CD4-positive, alpha-beta T cell treated with Interleukin-12 subunit alpha and Interleukin-12 subunit beta, for 1 hour (primary cell): Measurements from ENCODE around the gene ITGB6.

ENCODE experiments used
- DNase-seq: peaks from one replicate; pipeline ENCODE4 v3.0.0-alpha.2; 2020

The ITGB6 gene

DNA sequence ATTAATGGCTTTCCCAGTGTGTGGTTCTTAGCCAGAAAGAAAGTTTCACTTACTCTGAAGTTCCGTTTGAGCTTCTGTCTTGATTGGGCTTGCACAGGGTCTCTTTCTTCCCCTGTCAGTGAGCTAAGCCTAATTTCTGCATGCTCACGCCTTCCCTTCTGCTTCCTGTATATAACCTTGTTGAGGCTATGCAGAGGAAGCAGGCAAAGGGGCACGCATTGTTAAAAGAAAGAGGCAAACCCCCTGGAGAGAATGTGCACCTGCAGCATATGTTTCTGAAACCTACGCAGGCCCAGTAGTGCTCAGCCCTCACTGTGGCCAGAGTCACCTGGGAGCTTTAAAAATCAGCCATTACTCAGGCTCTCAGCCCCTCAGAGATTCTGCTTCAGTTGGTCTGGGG is 123.2 kb downstream of the ITGB6 start:
- no peak for DNase-seq

- DNase-seq: no peak
Observed at GRCh38 chr2:160076241-160076640, 123.8 kb downstream of the ITGB6 start.

GRCh38 chr2:160075171-160075570 is 124.9 kb downstream of the ITGB6 start:
- DNase-seq: no peak

DNA sequence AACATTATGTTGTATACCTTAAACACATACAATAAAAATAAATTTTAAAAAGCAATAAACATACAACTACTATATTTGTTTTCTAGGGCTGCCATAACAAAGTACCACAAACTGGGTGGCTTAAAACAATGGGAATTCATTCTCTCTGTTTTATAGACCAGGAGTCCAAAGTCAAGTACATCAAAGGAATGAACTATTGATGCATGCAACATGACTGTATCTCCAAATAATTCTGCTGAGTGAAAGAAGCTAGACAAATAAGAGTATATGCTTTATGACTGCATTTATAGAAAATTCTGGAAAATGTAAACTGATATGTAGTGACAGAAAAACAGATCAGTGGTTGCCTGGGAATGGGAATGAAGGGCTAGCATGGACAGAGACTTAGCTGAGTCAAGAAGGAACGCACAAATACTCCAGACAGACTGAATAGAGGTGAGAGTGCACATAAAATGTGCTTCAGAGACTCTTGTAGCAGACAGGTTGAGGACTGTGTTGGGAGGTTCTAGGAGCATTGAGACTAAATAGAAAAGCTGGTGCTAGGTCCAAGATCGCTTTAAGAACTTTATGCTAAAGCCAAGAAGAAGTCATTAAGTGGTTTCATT is 126.7 kb downstream of the ITGB6 start:
- no peak for DNase-seq

DNA sequence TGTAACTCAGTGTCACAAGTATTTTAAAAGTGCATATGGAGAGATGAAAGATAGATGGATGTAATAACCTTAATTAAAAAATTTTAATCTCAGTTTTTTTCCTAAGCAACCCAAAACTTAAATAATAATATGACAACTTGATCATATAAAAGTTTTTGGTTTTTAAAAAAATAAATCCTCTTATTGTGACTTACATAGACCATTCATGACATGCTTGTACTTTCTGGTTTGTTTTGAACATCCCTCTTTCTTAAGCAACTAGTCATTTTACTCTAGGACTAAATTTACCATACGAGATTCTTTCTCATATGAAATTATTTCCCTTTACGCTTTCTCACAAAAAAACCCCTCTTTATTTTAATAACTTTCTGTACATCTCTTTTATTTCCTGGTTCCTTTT is 131.2 kb downstream of the ITGB6 start:
- DNase-seq: no peak

DNA sequence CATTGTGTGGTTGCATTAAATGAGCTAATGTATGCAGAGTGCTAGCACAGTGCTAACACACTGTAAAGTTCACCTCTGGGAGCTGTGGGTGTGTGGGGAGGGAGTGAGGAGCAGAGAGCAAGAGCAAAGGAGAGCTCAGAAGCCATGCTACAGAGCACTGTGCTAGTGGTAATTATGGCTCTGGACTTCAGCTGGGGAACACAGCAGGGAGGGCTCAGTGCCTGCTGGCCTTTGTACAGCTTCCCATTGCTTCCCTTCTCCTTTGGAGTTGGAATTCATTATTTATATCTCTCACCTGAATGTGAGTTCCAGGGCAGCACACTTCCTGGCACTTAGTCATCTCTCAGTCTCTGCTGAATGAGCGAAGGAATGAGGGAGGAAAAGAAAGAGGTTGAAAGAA is 135.2 kb downstream of the ITGB6 start:
- DNase-seq: no peak

GRCh38 chr2:160063879-160064612 is 136.0 kb downstream of the ITGB6 start:
- DNase-seq: no peak

DNA sequence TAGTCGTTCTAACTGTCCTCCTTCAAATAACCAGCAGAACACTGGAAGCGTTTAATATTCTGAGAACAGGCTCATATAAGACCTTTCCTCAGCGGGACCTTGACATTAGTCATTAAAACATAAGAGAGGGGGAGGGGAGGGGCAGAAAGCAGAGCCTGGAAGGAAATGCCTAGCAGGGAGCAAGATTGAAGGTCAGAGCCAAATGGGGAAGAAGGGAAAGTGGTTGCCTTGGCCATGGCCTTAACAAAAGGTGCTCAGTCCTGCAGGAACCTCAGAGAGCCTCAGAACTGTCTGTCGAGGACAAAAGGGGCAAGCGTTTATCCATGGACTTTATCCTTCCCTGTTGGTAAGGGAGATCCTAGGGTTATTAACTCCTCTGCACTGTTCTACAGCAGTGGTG is 136.8 kb downstream of the ITGB6 start:
- no peak for DNase-seq

GRCh38 chr2:160062292-160063005 is 137.6 kb downstream of the ITGB6 start, which contains the start of gene PLA2R1:
Gene PLA2R1, minus strand, starts transcription at chr2:160062615. Its CDS starts 212 bp downstream, at chr2:160062403.
- DNase-seq: no peak

GRCh38 chr2:160061944-160062291 is 138.2 kb downstream of the ITGB6 start:
- DNase-seq: no peak

DNA sequence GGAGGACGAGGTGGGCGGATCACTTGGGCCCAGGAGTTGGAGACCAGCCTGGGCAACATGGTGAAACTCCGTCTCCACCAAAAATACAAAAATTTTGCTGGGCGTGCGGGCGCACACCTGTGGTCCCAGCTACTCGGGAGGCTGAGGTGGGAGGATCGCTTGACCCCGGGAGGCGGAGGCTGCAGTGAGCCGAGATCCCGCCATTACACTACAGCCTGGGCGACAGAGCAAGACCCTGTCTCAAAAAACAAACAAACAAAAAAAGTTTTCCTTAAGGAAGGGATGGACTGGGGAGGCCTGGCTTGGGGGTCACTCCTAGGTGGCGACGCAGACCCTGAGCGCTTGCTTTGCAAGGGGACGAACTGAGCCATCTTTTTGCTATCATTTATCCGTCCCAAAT is 138.5 kb downstream of the ITGB6 start:
- no peak for DNase-seq

GRCh38 chr2:160060297-160060696 is 139.8 kb downstream of the ITGB6 start:
- DNase-seq: no peak

- DNase-seq: no peak
Observed at GRCh38 chr2:160057356-160057755, 142.7 kb downstream of the ITGB6 start.

DNA sequence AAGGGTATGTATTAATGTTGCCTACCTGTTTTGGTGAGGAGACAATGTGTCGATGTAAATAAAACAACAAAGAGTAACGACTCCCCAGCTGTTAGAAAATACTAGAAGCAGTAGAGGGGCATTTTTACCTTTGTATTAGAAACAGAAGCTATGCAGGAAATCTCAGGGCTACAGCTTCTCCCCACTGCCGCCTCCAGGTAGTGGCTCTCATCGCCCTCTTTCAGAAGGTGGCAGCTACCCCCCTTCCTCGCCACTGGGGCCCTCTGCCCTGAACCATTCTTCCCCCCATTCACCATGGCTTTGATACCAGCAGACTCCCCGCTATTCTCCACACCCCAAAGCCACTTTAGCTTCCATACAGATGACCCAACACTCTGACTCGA is 144.4 kb downstream of the ITGB6 start:
- no peak for DNase-seq

DNA sequence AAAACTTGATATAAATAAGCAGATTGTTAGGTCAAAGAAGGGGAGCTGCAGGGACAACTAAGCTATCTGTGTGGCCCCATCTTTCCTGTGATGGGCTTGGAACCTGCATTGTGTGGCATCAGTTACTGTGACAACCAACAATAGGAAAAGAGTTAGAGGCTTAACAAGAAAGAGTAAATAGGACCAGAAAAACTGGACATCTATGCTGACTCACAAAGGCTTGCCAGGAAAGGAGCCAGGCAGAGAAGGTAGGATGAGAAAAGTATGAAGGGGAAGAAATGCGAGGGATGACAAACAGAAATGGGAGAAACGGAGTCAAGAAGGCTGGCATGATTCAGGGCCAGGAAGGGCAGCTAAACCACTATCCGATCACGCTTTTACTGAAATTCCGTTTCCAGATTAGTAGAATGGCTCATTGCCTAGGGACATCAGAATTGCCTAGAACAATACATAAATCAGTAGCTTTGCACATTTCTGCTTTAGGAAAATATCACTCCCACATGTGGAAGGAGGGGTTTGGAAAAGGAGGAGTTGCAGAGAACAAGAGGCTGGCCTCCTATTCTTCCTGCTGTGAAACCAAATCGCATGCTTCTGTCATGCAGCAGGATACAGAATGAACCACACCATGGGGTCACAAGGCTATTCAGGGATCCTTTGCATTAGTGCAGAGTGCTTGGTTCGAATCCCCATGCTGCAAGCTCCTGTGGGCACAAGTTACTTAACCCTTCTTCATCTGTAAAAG is 144.9 kb downstream of the ITGB6 start:
- DNase-seq: no peak

GRCh38 chr2:160053946-160054345 is 146.1 kb downstream of the ITGB6 start:
- DNase-seq: no peak

GRCh38 chr2:160052531-160052930 is 147.5 kb downstream of the ITGB6 start:
- DNase-seq: no peak

- DNase-seq: no peak
Observed at GRCh38 chr2:160051371-160051800, 148.7 kb downstream of the ITGB6 start.

DNA sequence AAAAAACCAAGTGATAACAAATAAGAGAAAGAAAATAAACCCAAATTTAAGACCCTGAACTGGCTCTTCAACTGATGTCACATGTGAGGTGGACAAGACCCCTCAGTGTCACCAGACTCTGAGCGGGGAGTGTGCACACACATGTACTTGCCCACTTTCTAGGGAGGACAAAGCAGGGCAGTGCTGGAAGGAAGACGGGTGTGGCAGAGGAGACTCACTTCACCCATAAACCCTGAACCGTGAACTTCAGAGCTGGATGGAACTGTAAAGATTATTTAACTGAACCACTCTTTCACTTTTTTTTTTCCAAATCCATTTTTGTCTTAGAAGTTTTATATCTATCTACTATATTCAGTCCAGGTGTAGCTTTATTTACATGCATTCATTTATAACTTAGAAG is 149.9 kb downstream of the ITGB6 start:
- DNase-seq: no peak
